WTC11 (cell line): ENCODE data around the gene RGS7. TPM values are rescaled to one million over a fixed set of nuclear protein-coding genes. Genes with fewer than 3 reads are reported as not detected.

Source experiments
- ATAC-seq: fragments of 200-7000 bp; cut with Tn5 transposase; 2 replicates; pipeline ENCODE4 v1.10.0; 2021; ENCODE audit warnings: mild to moderate bottlenecking, moderate library complexity
- CTCF ChIA-PET: fragments of 300-600 bp; sonication (Branson Sonifier 250); formaldehyde crosslinking; loops from one replicate; lab custom pipeline; 2021; ENCODE audit warnings: antibody characterized with exemption; lab: Charles Lee
- POLR2A ChIA-PET: fragments of 350-600 bp; sonication (Branson Sonifier 250); formaldehyde crosslinking; loops from one replicate; lab custom pipeline; 2021; ENCODE audit warnings: antibody characterized with exemption; lab: Charles Lee
- DNase-seq: peaks from one replicate; pipeline ENCODE4 v3.0.0; 2021; ENCODE audit warnings: low spot score
- H3K27ac Mint-ChIP-seq: 2 replicates; pipeline ENCODE4 v1.8.0; 2021; ENCODE audit warnings: mixed read lengths
- H3K27me3 Mint-ChIP-seq: 2 replicates; pipeline ENCODE4 v1.8.0; 2021; ENCODE audit warnings: low read depth, mild to moderate bottlenecking, moderate library complexity, mixed read lengths
- H3K36me3 Mint-ChIP-seq: 2 replicates; pipeline ENCODE4 v1.8.0; 2021; ENCODE audit warnings: mixed read lengths
- H3K4me1 Mint-ChIP-seq: 2 replicates; pipeline ENCODE4 v1.8.0; 2022; ENCODE audit warnings: mixed read lengths
- H3K4me3 Mint-ChIP-seq: 2 replicates; pipeline ENCODE4 v1.8.0; 2021; ENCODE audit warnings: mild to moderate bottlenecking, moderate library complexity, mixed read lengths
- H3K9me3 Mint-ChIP-seq: 2 replicates; pipeline ENCODE4 v1.8.0; 2021; ENCODE audit warnings: mixed read lengths
- E2F1 ChIP-seq: sonication (generic); formaldehyde crosslinking; IDR thresholded peaks from 2 replicates; pipeline ENCODE4 v1.8.0; 2022; ENCODE audit warnings: mild to moderate bottlenecking, missing genetic modification reagents
- FOXK1 ChIP-seq: sonication (generic); formaldehyde crosslinking; IDR thresholded peaks from 2 replicates; pipeline ENCODE4 v1.8.0; 2022; ENCODE audit warnings: mild to moderate bottlenecking, moderate library complexity, missing genetic modification reagents
- FOXP4 ChIP-seq: sonication (generic); formaldehyde crosslinking; IDR thresholded peaks from 2 replicates; pipeline ENCODE4 v1.8.0; 2022; ENCODE audit warnings: mild to moderate bottlenecking, missing genetic modification reagents
- GRHL2 ChIP-seq: fragments of 250-450 bp; sonication (Bioruptor Pico); IDR thresholded peaks from 2 replicates; pipeline ENCODE4 v1.8.0; 2022; ENCODE audit warnings: mild to moderate bottlenecking, moderate library complexity; ENCODE audit not compliant: insufficient replicate concordance, severe bottlenecking
- GTF2I ChIP-seq: fragments of 250-450 bp; sonication (Bioruptor Pico); conservative IDR thresholded peaks from 2 replicates; pipeline ENCODE4 v1.4.0; 2021; ENCODE audit warnings: mild to moderate bottlenecking
- MAX ChIP-seq: sonication (generic); formaldehyde crosslinking; IDR thresholded peaks from 2 replicates; pipeline ENCODE4 v1.8.0; 2022; ENCODE audit warnings: mild to moderate bottlenecking, missing genetic modification reagents
- MLX ChIP-seq: sonication (generic); formaldehyde crosslinking; IDR thresholded peaks from 2 replicates; pipeline ENCODE4 v1.8.1; 2023; ENCODE audit warnings: mild to moderate bottlenecking, missing genetic modification reagents, moderate library complexity
- NFYB ChIP-seq: sonication (generic); formaldehyde crosslinking; conservative IDR thresholded peaks from 2 replicates; pipeline ENCODE4 v1.8.0; 2022; ENCODE audit warnings: low read depth, missing genetic modification reagents
- SMAD3 ChIP-seq: sonication (generic); formaldehyde crosslinking; IDR thresholded peaks from 2 replicates; pipeline ENCODE4 v1.8.0; 2022; ENCODE audit warnings: missing genetic modification reagents, mild to moderate bottlenecking, borderline replicate concordance
- SMAD4 ChIP-seq: sonication (generic); formaldehyde crosslinking; IDR thresholded peaks from 2 replicates; pipeline ENCODE4 v1.8.0; 2022; ENCODE audit warnings: mild to moderate bottlenecking, missing genetic modification reagents
- SOX15 ChIP-seq: fragments of 250-450 bp; sonication (Bioruptor Pico); IDR thresholded peaks from 2 replicates; pipeline ENCODE4 v1.9.0; 2021; ENCODE audit warnings: mild to moderate bottlenecking
- TEAD1 ChIP-seq: sonication (generic); formaldehyde crosslinking; IDR thresholded peaks from 2 replicates; pipeline ENCODE4 v1.8.0; 2022; ENCODE audit warnings: mild to moderate bottlenecking, missing genetic modification reagents
- ZMAT4 ChIP-seq: fragments of 250-450 bp; sonication (Bioruptor Pico); IDR thresholded peaks from 2 replicates; pipeline ENCODE4 v1.9.0; 2021; ENCODE audit warnings: mild to moderate bottlenecking
- ZNF138 ChIP-seq: sonication (generic); formaldehyde crosslinking; conservative IDR thresholded peaks from 2 replicates; pipeline ENCODE4 v1.8.1; 2022; ENCODE audit warnings: mild to moderate bottlenecking, moderate library complexity, missing genetic modification reagents
- ZNF232 ChIP-seq: sonication (generic); formaldehyde crosslinking; IDR thresholded peaks from 2 replicates; pipeline ENCODE4 v1.8.0; 2022; ENCODE audit warnings: mild to moderate bottlenecking, missing genetic modification reagents
- ZNF671 ChIP-seq: fragments of 250-450 bp; sonication (Bioruptor Pico); IDR thresholded peaks from 2 replicates; pipeline ENCODE4 v1.8.0; 2021; ENCODE audit warnings: mild to moderate bottlenecking
- total RNA-seq: library from RNA; stranded (reverse); gene quantifications from 3 replicates; pipeline ENCODE4 v1.2.3, GENCODE V29; 2021
- TF ChIP-seq, protein P1 (sequence below): sonication (generic); formaldehyde crosslinking; IDR thresholded peaks from 2 replicates; pipeline ENCODE4 v1.8.1; 2023; ENCODE audit warnings: mild to moderate bottlenecking, missing genetic modification reagents, moderate library complexity
- TF ChIP-seq, protein P2 (sequence below): sonication (generic); formaldehyde crosslinking; IDR thresholded peaks from 2 replicates; pipeline ENCODE4 v1.8.0; 2022; ENCODE audit warnings: missing genetic modification reagents
- TF ChIP-seq, protein P3 (sequence below): sonication (generic); formaldehyde crosslinking; IDR thresholded peaks from 2 replicates; pipeline ENCODE4 v1.8.1; 2023; ENCODE audit warnings: mild to moderate bottlenecking, missing genetic modification reagents
- TF ChIP-seq, protein P4 (sequence below): sonication (generic); formaldehyde crosslinking; IDR thresholded peaks from 2 replicates; pipeline ENCODE4 v1.8.0; 2022; ENCODE audit warnings: mild to moderate bottlenecking, missing genetic modification reagents

The RGS7 gene
- total RNA-seq, 1 experiment from 2014 or later, result 1.2 TPM

GRCh38 chr1:241101622-241102021 lies 255.4 kb downstream of the RGS7 start (continued):
- no peak for TF ChIP-seq ZMAT4 (CRISPR knock-in tag)

DNA sequence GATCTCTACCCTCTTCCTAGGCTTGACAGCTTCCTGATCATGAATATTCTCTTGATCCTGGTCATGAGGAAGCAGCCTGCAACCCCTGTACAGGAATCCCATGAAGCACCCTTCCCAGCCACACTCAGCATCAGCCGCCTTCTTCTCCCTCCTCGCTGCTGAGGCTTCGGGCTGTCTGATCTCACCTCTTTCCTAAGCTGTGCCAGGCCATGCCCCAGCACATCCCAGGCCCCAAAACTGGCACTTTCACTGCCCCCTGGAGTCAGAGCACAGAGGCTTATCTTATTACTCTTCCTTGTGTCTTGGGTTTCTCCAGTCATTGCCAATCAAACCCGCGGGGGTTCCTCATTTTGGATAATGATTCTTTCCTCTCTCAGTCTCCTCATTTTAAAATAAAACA lies 259.5 kb downstream of the RGS7 start:
- no peak for DNase-seq
- POLR2A ChIA-PET, result no interaction called here
- CTCF ChIA-PET, result interaction anchor here (1.8 kb wide), 1 partner anchor 106 kb away, joined by 8 read pairs; no protein-coding TSS in a partner anchor
- Mint-ChIP-seq H3K9me3 (no peaks in the 10 kb centered on the region), H3K27me3 (no peaks in the 10 kb centered on the region), H3K27ac (no peak overlapping the region), H3K4me3 (no peak overlapping the region), H3K36me3 (no peaks in the 10 kb centered on the region), H3K4me1 (peaks cover 16% of the 10 kb centered on the region)
- peak; percentile 77 for ATAC-seq
- no peak for TF ChIP-seq MAX (CRISPR knock-in tag)
- no peak for TF ChIP-seq ZNF232 (CRISPR knock-in tag)
- TF ChIP-seq, protein P1, sequence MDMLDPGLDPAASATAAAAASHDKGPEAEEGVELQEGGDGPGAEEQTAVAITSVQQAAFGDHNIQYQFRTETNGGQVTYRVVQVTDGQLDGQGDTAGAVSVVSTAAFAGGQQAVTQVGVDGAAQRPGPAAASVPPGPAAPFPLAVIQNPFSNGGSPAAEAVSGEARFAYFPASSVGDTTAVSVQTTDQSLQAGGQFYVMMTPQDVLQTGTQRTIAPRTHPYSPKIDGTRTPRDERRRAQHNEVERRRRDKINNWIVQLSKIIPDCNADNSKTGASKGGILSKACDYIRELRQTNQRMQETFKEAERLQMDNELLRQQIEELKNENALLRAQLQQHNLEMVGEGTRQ (CRISPR knock-in tag), result no peak
- TF ChIP-seq SMAD4 (CRISPR knock-in tag), result no peak
- no peak for TF ChIP-seq SOX15 (CRISPR knock-in tag)
- TF ChIP-seq SMAD3 (CRISPR knock-in tag), result no peak
- TF ChIP-seq E2F1, result no peak
- no peak for TF ChIP-seq NFYB (CRISPR knock-in tag)
- TF ChIP-seq, protein P2, sequence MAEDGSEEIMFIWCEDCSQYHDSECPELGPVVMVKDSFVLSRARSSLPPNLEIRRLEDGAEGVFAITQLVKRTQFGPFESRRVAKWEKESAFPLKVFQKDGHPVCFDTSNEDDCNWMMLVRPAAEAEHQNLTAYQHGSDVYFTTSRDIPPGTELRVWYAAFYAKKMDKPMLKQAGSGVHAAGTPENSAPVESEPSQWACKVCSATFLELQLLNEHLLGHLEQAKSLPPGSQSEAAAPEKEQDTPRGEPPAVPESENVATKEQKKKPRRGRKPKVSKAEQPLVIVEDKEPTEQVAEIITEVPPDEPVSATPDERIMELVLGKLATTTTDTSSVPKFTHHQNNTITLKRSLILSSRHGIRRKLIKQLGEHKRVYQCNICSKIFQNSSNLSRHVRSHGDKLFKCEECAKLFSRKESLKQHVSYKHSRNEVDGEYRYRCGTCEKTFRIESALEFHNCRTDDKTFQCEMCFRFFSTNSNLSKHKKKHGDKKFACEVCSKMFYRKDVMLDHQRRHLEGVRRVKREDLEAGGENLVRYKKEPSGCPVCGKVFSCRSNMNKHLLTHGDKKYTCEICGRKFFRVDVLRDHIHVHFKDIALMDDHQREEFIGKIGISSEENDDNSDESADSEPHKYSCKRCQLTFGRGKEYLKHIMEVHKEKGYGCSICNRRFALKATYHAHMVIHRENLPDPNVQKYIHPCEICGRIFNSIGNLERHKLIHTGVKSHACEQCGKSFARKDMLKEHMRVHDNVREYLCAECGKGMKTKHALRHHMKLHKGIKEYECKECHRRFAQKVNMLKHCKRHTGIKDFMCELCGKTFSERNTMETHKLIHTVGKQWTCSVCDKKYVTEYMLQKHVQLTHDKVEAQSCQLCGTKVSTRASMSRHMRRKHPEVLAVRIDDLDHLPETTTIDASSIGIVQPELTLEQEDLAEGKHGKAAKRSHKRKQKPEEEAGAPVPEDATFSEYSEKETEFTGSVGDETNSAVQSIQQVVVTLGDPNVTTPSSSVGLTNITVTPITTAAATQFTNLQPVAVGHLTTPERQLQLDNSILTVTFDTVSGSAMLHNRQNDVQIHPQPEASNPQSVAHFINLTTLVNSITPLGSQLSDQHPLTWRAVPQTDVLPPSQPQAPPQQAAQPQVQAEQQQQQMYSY (CRISPR knock-in tag), result no peak
- TF ChIP-seq FOXP4, result no peak
- TF ChIP-seq ZNF138 (CRISPR knock-in tag), result no peak
- TF ChIP-seq TEAD1, result no peak
- TF ChIP-seq GTF2I (CRISPR knock-in tag), result no peak

GRCh38 chr1:241096982-241097381 lies 260.0 kb downstream of the RGS7 start:
- H3K27me3 Mint-ChIP-seq, result no peaks in the 10 kb centered on the region
- no peak overlapping the region for H3K4me3 Mint-ChIP-seq
- TF ChIP-seq FOXK1 (CRISPR knock-in tag), result no peak
- TF ChIP-seq FOXP4, result no peak
- no peak for TF ChIP-seq MLX (CRISPR knock-in tag)
- TF ChIP-seq SMAD4 (CRISPR knock-in tag), result no peak
- TF ChIP-seq, protein P3, sequence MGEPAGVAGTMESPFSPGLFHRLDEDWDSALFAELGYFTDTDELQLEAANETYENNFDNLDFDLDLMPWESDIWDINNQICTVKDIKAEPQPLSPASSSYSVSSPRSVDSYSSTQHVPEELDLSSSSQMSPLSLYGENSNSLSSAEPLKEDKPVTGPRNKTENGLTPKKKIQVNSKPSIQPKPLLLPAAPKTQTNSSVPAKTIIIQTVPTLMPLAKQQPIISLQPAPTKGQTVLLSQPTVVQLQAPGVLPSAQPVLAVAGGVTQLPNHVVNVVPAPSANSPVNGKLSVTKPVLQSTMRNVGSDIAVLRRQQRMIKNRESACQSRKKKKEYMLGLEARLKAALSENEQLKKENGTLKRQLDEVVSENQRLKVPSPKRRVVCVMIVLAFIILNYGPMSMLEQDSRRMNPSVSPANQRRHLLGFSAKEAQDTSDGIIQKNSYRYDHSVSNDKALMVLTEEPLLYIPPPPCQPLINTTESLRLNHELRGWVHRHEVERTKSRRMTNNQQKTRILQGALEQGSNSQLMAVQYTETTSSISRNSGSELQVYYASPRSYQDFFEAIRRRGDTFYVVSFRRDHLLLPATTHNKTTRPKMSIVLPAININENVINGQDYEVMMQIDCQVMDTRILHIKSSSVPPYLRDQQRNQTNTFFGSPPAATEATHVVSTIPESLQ (CRISPR knock-in tag), result no peak
- TF ChIP-seq GRHL2 (CRISPR knock-in tag), result no peak
- no peak for TF ChIP-seq ZNF671
- TF ChIP-seq, protein P4, sequence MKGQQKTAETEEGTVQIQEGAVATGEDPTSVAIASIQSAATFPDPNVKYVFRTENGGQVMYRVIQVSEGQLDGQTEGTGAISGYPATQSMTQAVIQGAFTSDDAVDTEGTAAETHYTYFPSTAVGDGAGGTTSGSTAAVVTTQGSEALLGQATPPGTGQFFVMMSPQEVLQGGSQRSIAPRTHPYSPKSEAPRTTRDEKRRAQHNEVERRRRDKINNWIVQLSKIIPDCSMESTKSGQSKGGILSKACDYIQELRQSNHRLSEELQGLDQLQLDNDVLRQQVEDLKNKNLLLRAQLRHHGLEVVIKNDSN (CRISPR knock-in tag), result no peak
- H3K36me3 Mint-ChIP-seq, result no peaks in the 10 kb centered on the region
- no peak for DNase-seq
- H3K27ac Mint-ChIP-seq, result no peak overlapping the region
- H3K4me1 Mint-ChIP-seq, result peaks cover 16% of the 10 kb centered on the region
- ChIA-PET POLR2A (no interaction called here), CTCF (interaction anchor here (0.8 to 1.8 kb wide), 2 partner anchors 23 to 106 kb away, joined by 3 to 8 read pairs; no protein-coding TSS in a partner anchor)
- no peaks in the 10 kb centered on the region for H3K9me3 Mint-ChIP-seq
- ATAC-seq, result peak; percentile 50
